Activated CD8-positive, alpha-beta memory T cell treated with anti-CD3 and anti-CD28 coated beads, Interleukin-2, amount 50 U/mL, for 48 hours (primary cell): ENCODE results near the gene METRN.
"Not testable (repeated sequence)": the region's sequence is repeated elsewhere in the genome, so short reads cannot be mapped to it uniquely, and the experiment has no call there.

ENCODE experiments used
- DNase-seq: peaks from one replicate; pipeline ENCODE4 v3.0.0-alpha.2; 2020

The METRN gene

GRCh38 chr16:739560-740458 is 24.9 kb downstream of the METRN start:
- DNase-seq: no peak

- DNase-seq: no peak
These were observed 25.5 kb downstream of the METRN start for GRCh38 chr16:740459-740763.

- DNase-seq: peak; percentile 99
These were observed 26.0 kb downstream of the METRN start, which contains the start of gene CIAO3 for GRCh38 chr16:740764-741505. TSS of gene CIAO3 (minus strand) at chr16:740997. CDS start at chr16:740985, 12 bp downstream.

GRCh38 chr16:741986-742629 is 27.2 kb downstream of the METRN start:
- DNase-seq: no peak

GRCh38 chr16:742894-743293 is 28.0 kb downstream of the METRN start:
- not testable (repeated sequence) for DNase-seq

GRCh38 chr16:743794-744500 is 29.0 kb downstream of the METRN start:
- DNase-seq: no peak

GRCh38 chr16:745739-746138 is 30.8 kb downstream of the METRN start:
- peak; percentile 60 for DNase-seq

- DNase-seq: no peak
These were observed 31.7 kb downstream of the METRN start for GRCh38 chr16:746637-747036.

GRCh38 chr16:747978-748746 is 33.2 kb downstream of the METRN start:
- DNase-seq: no peak

GRCh38 chr16:749010-749409 is 34.1 kb downstream of the METRN start:
- DNase-seq: no peak

- DNase-seq: no peak
These were observed 35.6 kb downstream of the METRN start for GRCh38 chr16:750485-750884.

GRCh38 chr16:751152-752006 is 36.5 kb downstream of the METRN start:
- no peak for DNase-seq

GRCh38 chr16:752007-752312 is 37.0 kb downstream of the METRN start:
- DNase-seq: no peak

GRCh38 chr16:754121-754607 is 39.2 kb downstream of the METRN start:
- DNase-seq: not testable (repeated sequence)

GRCh38 chr16:754656-755055 is 39.7 kb downstream of the METRN start:
- DNase-seq: no peak

- no peak for DNase-seq
These were observed 41.5 kb downstream of the METRN start for GRCh38 chr16:756428-756827.

GRCh38 chr16:759110-759910 is 44.4 kb downstream of the METRN start:
- DNase-seq: no peak

- no peak for DNase-seq
These were observed 45.1 kb downstream of the METRN start for GRCh38 chr16:760065-760464.

- no peak for DNase-seq
These were observed 45.8 kb downstream of the METRN start, which contains the start of gene MSLN for GRCh38 chr16:760545-761343. TSS of gene MSLN (plus strand) at chr16:760734. CDS start at chr16:762681, 1,947 bp downstream.
